Bronchial epithelial cell (primary cell): Measurements from ENCODE around the gene ZNF471. TPM values are rescaled to one million over a fixed set of nuclear protein-coding genes. Genes with fewer than 3 reads are reported as not detected.

Source experiments
- DNase-seq: peaks from one replicate; pipeline ENCODE4 v3.0.0-alpha.2; 2010; ENCODE audit warnings: low read depth
- FAIRE-seq: peaks from 2 replicates; lab custom pipeline; 2011; peaks lifted over from hg19 to GRCh38; lab: Jason Lieb, UNC
- H3K27me3 ChIP-seq: 2 replicates; pipeline ENCODE4 v1.5.1; 2011; ENCODE audit warnings: low read length; ENCODE audit not compliant: control insufficient read depth, insufficient read depth
- H3K36me3 ChIP-seq: 2 replicates; pipeline ENCODE4 v1.5.1; 2011; ENCODE audit warnings: low read length; ENCODE audit not compliant: control insufficient read depth, insufficient read depth
- H3K4me3 ChIP-seq: 2 replicates; pipeline ENCODE4 v1.5.1; 2011; ENCODE audit warnings: mild to moderate bottlenecking, low read depth, low read length, control low read depth
- total RNA-seq: library from RNA; depleted of rRNA; stranded (reverse); fragments of >200 nt; gene quantifications from 2 replicates; pipeline ENCODE4 v1.2.1, GENCODE V29; 2014
- TF ChIP-seq, protein P1 (sequence below): IDR thresholded peaks from 2 replicates; pipeline ENCODE4 v1.5.1; 2011; ENCODE audit warnings: mild to moderate bottlenecking, moderate library complexity, low read length, control low read depth, inconsistent platforms; ENCODE audit not compliant: insufficient read depth, severe bottlenecking

The ZNF471 gene
- total RNA-seq, 1 donor from 2014 or later: 1.3 TPM

DNA sequence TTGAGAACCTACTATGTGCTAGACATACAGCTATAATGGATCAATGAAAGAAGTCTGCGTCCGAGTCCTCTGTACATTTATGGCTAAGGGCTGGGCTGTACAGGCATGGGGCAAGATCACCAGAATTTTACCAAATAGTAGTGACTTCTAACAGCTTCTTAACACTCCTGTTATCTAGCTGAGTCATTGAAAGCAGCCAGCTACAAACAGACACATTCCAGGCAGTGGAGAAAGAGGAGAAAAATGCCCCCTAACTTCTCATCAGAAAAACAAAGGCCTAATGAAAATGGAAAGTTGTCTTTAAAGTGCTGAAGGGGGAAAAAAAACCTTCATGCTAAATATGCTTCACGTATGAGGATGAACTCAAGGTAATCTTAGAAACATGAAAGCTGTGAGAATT, 16.3 kb upstream of the ZNF471 start:
- peaks cover 1% of the 10 kb centered on the region for H3K36me3 ChIP-seq
- no peak for FAIRE-seq

DNA sequence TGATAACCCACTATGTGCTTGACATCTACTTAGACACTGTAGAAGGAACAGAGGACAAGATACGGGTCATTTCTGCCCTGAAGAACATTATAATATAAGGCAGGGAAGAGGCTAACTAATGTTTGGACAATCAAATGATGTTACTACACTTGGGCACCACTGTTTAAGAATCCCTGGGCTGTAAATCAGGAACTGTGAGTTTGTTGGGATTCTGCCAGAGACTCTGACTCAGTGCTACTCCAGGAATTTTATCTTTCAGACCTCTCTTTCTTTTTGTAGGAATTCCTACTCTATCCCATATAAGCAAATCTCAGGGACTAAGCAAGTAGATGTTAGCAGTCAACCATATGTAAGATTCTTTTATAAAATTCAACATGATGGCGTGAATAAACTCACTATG, 3.1 kb upstream of the ZNF471 start:
- no peak overlapping the region for H3K4me3 ChIP-seq
- H3K27me3 ChIP-seq: no peaks in the 10 kb centered on the region
- TF ChIP-seq, protein P1, sequence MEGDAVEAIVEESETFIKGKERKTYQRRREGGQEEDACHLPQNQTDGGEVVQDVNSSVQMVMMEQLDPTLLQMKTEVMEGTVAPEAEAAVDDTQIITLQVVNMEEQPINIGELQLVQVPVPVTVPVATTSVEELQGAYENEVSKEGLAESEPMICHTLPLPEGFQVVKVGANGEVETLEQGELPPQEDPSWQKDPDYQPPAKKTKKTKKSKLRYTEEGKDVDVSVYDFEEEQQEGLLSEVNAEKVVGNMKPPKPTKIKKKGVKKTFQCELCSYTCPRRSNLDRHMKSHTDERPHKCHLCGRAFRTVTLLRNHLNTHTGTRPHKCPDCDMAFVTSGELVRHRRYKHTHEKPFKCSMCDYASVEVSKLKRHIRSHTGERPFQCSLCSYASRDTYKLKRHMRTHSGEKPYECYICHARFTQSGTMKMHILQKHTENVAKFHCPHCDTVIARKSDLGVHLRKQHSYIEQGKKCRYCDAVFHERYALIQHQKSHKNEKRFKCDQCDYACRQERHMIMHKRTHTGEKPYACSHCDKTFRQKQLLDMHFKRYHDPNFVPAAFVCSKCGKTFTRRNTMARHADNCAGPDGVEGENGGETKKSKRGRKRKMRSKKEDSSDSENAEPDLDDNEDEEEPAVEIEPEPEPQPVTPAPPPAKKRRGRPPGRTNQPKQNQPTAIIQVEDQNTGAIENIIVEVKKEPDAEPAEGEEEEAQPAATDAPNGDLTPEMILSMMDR: no peak
- peak; percentile 48 for DNase-seq
- no peaks in the 10 kb centered on the region for H3K36me3 ChIP-seq
- peak; percentile 43 for FAIRE-seq

More for the DNA sequence above, 16.3 kb upstream of the ZNF471 start:
- Histone ChIP-seq H3K27me3 (no peaks in the 10 kb centered on the region), H3K4me3 (no peak overlapping the region)
- DNase-seq: no peak
- TF ChIP-seq, protein P1: no peak

DNA sequence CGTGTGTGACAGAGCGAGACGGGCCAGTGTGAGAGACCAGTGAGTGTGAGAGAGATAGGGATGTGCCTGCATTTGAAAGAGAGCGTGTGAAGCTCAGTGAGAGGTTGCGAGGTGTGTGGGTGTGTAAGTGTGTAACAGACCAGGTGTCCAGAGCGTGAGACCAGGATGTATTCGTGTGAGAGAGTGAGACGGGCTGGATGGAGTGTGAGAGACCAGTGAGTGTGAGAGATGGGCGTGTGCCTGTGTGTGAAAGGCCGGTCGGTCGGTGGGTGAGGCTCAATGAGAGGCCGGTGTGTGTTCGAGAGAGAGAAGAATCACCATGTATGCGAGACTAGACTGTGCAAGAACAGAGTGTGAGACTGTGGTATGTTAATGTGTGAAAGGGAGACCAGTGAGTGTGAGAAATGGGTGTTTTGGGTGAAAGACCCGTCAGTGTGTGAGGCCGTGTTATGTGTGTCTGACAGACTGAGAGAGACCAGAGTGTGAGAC, 679 bp downstream of the ZNF471 start:
- no peaks in the 10 kb centered on the region for H3K27me3 ChIP-seq
- H3K36me3 ChIP-seq: no peaks in the 10 kb centered on the region
- DNase-seq (peak; percentile 15), FAIRE-seq (peak; percentile 23)
- H3K4me3 ChIP-seq: peak overlapping the region; percentile 61
- TF ChIP-seq, protein P1: no peak

DNA sequence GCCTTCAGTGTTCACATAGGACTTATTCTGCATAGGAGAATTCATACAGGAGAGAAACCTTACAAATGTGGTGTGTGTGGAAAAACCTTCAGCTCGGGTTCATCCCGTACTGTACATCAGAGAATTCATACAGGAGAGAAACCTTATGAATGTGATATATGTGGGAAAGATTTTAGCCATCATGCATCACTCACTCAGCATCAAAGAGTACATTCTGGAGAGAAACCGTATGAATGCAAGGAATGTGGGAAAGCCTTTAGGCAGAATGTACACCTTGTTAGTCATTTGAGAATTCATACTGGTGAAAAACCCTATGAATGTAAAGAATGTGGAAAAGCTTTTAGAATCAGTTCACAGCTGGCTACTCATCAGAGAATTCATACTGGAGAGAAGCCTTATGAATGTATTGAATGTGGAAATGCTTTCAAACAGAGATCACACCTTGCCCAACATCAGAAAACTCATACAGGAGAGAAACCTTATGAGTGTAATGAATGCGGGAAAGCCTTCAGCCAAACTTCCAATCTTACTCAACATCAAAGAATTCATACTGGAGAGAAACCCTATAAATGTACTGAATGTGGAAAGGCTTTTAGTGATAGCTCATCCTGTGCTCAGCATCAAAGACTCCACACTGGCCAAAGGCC, 17.7 kb downstream of the ZNF471 start:
- no peaks in the 10 kb centered on the region for H3K36me3 ChIP-seq
- TF ChIP-seq, protein P1: no peak
- FAIRE-seq (no peak), DNase-seq (no peak)
- H3K4me3 ChIP-seq: no peak overlapping the region
- H3K27me3 ChIP-seq: no peaks in the 10 kb centered on the region

DNA sequence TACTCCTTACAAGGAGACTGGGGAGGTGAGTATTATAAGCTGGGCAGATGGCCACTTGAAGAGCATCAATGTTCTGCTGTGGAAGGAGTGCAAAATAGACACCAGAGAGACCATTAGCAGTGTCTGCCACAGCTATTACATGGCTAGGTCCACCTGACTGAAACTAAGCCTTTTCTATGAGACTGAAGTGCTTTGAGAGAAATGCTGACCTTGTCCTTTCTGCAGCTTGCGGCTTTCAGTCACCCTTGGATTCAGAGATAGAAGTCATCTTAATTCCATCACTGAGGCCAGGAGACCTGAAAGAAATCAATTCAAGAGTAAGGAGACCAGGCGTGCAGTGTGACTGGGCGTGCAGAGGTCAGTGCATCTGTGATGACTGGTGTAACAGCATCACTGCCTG, 29.8 kb downstream of the ZNF471 start:
- DNase-seq: no peak
- TF ChIP-seq, protein P1: no peak
- no peaks in the 10 kb centered on the region for H3K27me3 ChIP-seq
- H3K4me3 ChIP-seq: no peak overlapping the region
- FAIRE-seq: no peak
- peaks cover 6% of the 10 kb centered on the region for H3K36me3 ChIP-seq
